C4-2B (cell line): ENCODE measurements around the gene NACC2.

Source experiments
- H3K27ac ChIP-seq: fragments of 450-650 bp; 2 replicates; pipeline ENCODE4 v1.5.1; 2017
- ZFX ChIP-seq: fragments of 450-650 bp; IDR thresholded peaks from 2 replicates; pipeline ENCODE4 v1.6.1; 2017
- TF ChIP-seq, protein P1 (sequence below): fragments of 450-650 bp; conservative IDR thresholded peaks from 2 replicates; pipeline ENCODE4 v1.5.1; 2017; ENCODE audit warnings: mild to moderate bottlenecking

Gene NACC2

DNA sequence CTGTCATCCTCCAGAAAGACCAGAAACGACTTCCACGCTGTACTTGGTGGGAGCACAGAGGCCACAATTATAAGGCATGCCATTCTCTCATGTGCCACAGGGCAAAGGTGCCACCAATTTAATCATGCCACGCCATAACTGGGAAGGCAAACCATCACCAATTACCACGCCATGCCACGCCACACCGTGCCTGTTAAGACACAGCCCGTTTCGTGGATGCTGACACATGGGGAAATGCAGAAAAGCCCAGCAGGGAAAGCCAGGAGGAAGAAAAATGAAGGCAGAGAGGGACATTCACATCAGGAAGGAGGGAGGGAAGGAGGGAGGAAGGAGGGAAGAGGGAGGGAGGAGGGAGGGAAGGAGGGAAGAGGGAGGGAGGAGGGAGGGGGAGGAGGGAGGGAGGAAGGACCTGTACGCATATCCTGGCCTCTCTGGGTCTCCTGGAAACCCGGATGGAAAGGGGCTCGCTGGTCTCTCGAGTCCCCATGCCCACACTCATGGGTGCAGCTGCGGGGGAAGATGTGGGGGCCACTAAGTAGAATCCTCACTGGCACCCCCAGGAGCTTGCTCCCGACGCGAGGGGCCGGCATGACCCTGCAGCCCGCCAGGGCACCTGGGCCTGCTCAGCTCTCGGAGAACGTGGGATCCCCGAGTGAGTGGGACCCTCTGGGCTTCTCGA, 72.2 kb downstream of the NACC2 start:
- TF ChIP-seq, protein P1, sequence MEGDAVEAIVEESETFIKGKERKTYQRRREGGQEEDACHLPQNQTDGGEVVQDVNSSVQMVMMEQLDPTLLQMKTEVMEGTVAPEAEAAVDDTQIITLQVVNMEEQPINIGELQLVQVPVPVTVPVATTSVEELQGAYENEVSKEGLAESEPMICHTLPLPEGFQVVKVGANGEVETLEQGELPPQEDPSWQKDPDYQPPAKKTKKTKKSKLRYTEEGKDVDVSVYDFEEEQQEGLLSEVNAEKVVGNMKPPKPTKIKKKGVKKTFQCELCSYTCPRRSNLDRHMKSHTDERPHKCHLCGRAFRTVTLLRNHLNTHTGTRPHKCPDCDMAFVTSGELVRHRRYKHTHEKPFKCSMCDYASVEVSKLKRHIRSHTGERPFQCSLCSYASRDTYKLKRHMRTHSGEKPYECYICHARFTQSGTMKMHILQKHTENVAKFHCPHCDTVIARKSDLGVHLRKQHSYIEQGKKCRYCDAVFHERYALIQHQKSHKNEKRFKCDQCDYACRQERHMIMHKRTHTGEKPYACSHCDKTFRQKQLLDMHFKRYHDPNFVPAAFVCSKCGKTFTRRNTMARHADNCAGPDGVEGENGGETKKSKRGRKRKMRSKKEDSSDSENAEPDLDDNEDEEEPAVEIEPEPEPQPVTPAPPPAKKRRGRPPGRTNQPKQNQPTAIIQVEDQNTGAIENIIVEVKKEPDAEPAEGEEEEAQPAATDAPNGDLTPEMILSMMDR: no peak
- no peak for TF ChIP-seq ZFX
- H3K27ac ChIP-seq: no peak overlapping the region

DNA sequence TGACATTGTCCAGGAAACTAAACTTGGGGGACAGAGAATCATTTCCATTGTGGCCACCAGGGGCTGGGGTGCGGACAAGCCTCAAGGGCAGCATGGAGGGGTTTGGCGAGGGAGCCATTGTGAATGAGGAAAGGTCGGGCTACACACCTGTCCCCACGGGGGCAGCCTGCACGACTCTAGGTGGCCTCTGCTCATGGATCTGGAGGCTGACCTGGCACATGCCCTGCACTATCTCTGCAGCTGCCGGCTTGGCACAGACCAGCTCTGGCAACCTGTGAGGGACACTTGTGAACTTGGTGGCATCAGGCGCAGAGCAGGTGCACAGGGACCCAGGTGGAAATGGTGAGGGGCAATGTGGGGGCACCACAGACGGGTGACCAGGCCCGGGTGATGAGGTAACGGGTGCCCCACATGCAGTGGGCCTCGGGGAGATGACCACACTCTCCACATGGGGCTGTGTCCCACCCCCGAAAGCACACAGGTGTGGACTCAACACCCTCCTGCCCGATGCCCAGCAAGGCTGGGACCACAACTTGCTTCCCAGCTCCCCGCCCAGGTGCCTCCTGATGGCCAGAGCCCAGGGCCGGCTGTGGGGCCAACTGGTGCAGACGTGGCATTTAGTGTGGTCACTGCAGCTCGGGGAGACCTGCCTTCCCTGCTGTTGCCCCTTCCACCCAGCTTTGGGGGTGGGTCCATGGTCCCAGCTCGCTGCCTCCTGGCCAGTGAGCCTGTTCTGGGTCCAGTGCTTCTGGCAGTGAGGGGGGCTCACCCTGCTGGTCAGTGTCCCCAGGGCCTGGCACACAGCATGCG, 73.0 kb downstream of the NACC2 start:
- TF ChIP-seq, protein P1: no peak
- TF ChIP-seq ZFX: no peak
- no peak overlapping the region for H3K27ac ChIP-seq

DNA sequence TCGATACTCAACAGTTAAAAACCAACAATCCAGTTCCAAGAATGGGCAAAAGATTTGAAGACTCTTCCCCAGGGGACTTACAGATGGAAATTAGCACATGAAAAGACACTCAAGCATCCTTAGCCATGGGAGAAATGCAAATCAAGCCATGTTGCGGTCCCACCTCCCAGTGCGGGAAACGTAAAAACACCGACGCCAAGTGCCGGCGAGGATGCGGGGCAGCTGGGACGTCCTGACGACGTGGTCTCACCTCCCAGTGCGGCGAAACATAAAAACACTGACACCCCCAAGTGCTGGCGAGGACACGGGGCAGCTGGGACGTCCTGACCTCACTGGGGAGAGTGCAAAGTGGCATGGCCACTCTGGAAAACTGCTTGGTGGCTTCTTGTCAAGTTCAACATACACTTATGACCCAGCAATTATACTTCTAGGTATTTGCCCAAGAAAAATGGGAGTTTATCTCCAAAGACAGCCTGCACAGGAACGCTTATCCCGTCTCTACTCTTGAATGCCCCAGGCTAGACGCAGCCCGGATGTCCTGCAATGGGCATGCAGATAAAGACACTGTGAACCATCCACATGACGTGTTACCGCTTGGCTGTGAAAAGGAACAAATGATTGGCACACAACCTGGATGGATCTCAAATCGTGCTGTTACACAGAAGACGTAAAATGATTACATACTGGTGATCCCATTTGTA, 73.8 kb downstream of the NACC2 start:
- TF ChIP-seq, protein P1: no peak
- no peak for TF ChIP-seq ZFX
- no peak overlapping the region for H3K27ac ChIP-seq

DNA sequence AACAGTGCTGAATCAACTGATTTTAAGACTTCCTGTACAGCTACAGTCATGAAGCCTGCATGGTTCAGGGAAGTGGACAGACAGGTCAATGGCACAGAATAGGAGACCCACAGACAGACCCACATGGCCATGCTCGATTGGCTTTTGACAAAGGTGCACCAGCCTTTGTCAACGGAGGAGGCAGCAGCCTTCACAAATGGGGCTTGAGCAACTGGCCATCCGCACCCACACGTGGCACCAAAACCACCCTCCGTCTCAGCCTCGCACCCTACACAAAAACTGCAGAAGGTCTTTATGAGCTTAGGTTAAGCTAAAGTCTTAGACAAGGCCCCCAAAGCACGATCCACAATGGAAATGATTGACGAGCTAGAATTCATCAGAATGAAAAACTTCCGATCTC, 74.4 kb downstream of the NACC2 start:
- H3K27ac ChIP-seq: no peak overlapping the region
- TF ChIP-seq ZFX: no peak
- TF ChIP-seq, protein P1: no peak

DNA sequence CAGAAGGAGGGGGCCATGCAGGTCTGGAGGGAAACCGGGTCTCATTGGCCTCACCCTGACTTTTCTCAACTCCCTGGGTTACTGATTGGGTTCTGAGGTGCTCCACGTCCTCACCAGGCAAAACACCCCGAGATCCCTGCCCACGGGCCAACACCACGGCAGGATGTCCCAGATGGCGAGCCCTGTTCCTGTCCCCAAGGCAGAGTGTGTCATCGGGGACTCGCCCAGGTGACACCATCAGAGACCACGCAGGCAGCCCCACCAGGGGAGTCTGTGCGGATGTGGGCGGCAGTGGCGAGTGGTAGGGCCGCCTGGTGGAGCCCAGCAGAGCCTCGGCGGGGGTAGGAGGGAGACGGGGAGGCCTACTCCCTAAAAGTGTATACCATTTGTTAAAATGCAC, 74.9 kb downstream of the NACC2 start:
- no peak overlapping the region for H3K27ac ChIP-seq
- TF ChIP-seq, protein P1: no peak
- TF ChIP-seq ZFX: no peak

DNA sequence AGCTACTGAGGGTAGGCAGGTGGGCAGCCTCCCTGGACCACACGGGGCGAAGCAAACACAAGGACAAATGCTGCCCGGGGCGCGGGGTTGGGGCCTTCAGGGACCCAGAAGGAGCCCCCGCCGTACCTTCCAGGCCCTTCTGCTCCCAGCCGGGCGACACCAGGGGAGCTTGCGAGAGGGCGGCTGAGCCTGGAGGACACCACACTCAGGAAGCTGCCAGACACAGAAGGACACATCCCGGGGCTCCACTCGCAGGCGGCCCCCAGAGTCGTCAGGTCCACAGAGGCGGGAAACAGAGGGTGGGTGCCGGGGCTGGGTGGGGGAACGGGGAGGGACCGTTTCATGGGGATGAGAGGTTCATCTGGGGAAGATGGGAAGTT, 75.4 kb downstream of the NACC2 start:
- no peak for TF ChIP-seq ZFX
- TF ChIP-seq, protein P1: no peak
- H3K27ac ChIP-seq: no peak overlapping the region
